ENCODE results near the gene NACC2.

The NACC2 gene

DNA sequence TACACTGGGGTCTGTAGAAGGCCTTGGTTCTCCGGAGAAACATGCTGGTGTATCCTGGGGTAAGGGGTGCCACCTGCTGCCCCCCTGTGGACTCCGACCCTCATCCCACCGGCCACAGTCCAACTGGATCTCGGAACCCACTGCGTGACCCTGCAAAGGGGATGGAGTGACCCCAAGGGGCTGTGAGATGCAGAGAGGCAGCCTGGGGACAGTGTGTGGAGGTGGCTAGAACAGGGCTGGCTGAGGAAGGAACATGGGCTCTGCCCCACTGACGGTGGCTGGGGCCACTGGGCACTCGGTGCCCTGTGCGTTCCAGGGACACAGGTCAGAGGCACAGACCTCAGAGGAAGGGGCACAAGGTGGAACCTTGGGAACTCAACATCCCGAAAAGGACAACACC lies 2.3 kb downstream of the NACC2 start:
- no peak for DNase-seq (ENCODE audit: low read depth)

DNA sequence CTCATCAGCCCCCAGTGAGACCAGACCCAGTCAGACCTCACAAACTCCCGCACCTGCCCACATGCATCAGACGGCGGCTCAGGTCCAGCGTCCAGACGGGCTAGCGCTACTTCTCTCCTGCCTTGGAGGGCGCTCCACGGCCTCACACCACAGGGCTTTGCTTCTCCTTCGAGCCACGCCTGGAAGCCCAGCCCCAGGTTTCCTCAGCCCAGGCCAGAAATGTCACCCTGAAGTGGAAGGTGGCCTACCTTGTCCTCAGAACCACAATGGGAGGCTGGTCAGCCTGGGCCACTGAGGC lies 2.8 kb downstream of the NACC2 start:
- DNase-seq (ENCODE audit: low read depth) = no peak

DNA sequence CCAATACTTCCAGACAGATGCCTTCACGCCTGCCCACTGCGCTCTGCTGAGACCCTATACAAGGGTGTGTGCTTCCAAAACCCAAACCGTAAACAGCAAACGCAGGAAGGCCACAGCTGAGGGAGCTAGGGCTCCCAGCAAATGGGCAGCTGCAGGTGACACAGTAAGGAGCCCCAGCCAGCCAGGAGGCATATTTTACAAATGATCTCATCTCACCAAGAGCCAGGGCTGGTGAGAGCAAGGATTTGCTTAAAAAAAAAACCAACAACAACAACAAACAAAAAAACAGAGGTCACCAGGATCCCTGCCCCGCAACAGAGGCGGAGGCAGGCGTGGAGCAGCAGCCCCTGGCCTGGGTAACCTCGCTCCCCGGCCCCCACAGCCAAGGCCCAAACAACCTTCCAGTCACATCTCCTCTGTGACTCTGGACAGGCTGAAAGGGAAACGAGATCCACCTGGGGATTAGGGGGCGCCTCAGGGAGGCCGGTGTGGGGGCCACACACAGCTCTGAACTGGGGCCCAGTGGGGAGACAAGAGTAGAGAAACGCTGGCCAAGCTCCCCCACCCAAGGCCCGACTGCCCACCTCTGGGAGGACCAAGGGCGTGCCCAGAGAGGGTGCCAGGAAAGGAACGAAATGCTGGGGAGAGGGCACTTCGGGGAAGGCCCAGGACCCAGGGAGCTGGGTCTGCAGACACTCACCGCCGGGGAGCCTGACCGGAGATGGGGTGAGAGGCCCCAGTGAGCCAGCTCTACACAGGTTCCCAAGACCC lies 3.3 kb downstream of the NACC2 start:
- no peak for DNase-seq (ENCODE audit: low read depth)

DNA sequence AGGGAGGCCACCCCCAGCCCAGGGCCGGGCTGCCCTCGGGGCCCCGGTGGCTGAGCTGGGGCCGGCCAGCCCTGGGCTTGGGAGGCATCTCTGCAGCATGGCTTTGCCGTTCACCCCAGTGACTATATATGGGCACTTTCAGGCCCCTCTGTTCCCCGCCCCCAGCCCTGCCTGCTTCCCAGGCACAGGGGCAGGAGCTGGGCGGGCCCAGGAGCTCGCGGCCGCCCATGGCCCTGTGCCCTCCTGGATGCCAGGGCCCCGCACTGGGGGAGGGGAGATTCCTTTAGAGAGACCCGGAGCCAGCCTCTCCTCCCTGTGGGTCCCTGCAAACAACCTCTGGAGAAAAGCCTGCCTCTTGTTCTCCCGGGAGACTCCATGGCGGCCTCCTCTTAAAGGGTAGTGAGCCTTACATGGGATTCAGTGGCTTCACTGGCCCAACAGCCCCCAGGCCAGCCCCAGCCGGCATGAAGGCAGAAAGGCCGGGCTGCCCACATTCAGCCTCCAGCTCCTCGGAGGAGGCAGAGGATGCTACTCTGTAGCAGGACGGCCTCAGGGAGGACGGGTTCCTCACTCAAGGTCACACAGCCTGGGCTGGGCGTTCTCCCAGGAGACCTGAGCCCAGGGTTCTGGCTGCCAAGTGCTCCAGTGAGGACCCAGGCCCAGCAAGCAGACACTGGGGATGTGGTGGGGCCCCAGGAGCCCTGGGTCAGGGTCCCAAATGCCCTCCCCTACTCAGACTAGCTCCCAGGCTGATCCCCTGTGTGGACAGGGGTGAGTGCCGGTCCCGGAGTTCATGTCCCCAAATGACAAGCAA lies 4.1 kb downstream of the NACC2 start:
- no peak for DNase-seq (ENCODE audit: low read depth)

DNA sequence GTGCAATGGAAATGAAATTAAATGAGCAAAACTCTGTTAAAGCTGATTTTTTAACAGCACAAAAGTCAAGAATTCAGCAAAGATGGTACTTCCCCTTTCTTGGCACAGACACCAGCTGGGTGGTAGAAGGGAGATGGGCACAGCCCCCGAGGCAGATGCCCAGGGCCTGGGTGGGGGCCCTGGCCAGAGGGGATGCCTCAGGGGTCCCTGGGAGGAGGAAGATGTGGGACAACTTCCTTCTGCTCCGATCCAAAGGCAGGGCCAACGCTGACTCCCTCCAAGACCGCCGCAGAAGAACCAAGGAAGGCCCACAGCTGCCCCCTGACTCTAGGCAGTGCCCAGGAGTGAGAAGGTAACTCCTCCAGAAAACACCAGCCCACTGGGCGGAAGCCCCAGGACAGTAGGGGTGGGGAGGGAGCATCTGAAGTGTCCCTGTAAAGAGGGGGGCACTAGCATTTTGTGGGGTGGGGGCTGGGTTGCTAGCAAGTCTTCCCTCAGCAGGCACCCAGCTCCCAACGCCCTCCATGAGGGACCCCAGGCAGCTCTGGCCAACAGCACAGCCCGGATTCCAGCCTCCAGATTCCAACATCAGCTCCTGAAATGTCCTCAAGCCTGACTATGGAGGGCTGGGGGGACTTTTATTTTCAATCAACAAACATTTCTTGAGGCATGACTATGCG lies 4.9 kb downstream of the NACC2 start:
- DNase-seq (ENCODE audit: low read depth) = no peak

DNA sequence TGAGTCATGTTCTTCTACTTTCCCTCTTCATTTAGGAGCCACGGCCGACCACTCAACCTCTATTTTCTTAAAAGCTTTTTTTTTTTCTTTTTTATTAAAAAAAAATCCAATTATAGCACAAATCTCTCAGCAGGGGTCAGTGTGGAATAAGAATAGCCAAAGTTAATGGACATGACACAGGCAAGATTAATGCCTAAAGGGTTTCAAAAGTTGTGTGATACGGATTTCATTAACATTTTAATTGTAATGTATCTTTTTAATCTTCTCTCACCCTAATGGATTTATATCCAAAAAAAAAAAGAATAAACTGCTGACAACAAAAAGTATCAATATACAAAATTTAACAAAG lies 5.4 kb downstream of the NACC2 start:
- DNase-seq (ENCODE audit: low read depth) = no peak

DNA sequence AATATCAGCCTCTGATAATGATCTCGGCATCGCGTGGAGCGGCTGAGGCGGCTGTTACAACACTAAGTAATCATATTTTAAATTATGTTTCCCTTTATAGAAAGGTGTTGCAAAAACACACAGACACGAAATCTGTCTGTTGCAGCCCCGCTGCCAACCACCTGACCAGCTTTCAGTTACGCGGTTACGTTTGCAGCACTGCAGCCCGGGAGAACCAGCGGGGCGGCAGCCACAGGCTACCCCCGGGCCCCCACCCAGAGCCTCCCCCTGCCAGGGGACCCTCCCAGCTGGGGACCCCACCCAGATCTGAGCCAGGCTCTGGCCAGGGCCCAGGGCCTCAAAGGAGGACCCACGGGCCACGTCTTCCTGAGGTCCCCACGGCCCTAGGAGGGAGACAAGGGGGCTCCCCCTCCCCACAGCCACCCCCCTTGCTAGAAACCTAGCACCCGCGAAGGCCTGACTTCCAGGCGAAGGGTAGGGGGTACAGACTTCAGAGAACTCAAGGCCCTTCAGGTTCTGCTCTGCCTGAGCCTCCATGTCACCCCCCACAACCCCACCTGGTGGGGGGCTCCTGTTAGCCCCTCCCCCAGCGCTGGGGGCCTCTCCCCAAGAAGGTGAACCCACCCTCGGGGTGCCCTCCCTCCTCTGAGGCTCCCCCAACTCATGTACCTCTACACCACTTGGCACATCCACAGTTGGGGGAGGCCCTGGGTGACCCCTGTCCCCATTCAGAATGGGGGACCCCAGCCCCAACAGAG lies 6.0 kb downstream of the NACC2 start:
- DNase-seq (ENCODE audit: low read depth) = no peak

DNA sequence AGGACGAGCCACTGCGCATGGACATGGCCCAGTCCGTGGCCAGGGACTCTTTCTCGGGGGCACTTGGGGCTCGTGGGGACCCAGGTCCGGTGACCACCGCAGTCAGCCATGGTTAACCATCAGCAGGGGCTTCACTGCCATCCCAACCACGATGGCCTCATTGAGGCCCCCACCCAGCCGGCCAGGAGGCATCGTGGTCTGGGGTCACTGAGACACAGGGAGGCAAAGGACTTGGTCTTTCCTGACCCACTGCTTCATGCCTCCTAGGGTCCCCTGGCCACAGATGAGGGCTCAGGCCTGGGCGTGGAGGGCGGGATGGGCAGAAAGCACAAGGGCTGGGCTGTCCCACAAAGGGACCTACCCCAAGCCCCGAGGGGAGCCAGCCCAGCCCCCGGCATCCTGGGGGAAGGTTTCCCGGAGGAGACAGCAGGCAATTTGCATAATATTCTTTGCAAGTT lies 6.6 kb downstream of the NACC2 start:
- DNase-seq (ENCODE audit: low read depth) = no peak

DNA sequence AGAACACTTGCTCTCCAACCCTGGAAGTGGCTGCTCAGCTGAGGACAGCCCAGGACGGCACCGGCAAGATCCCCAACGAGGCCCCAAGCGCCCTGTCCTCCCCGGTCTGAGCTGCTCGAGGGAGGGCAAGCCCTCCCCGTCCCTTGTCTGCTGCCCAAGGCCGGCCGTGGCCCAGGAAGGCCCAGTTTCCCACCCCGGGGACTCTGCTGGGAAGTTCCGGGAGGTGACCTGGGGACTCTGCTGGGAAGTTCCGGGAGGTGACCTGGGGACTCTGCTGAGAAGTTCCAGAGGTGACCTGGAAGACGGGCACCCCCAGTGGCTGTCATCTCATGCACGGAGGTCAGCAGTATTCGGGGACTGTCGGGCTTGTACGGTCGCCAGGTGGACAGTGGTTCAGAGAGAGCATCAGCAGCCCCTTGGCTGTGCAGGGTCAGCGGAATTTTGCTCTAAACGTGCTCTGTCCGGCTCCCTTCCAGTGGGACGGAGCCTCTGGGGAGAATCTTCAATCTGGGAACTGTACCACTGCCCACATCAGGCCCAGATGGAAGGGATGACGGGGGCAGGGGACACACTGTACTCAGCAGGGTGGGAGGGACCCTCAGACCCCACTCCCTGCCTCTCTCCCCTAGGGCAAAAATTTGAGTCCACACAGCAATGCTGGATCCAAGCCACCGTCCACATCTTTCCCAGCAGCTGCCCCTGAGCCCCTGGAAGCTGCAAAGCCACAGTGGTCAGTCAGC lies 7.2 kb downstream of the NACC2 start:
- DNase-seq (ENCODE audit: low read depth) = no peak

DNA sequence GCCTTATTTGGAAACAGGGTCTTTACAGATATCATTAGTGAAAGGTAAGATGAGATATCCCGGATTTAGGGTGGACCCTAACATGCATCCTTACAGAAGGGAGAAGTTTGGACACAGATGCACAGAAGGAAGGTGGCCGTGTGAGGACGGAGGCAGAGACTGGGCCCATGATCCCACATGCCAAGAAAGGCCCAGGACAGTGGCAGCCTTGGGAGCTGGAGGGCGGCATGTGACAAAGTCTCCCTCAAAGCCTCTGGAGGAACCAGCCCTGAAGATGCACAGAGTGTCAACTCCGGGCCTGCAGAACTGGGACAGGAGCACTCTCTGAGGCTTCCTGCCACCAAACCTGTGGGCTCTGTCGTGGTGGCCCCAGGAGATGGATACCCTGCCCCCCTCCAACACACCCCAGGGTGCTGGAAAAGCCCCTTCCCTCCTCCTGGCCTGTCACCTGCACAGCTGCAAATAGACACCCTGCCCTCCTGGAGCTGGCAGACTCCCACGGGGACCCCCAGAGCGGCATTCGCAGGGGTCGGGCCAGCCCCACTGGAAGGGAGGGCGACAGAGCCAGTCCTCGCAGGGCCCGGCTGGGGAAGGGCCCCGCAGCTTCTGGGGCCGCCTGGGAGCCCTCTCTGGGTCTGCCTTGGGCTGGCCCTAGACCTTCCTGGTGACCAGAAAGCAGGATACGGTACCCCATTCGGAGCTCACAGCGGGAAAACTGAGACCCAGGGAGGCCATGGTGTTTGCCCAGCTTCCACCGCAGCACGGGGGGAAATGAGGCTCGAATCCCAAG lies 7.9 kb downstream of the NACC2 start:
- no peak for DNase-seq (ENCODE audit: low read depth)

DNA sequence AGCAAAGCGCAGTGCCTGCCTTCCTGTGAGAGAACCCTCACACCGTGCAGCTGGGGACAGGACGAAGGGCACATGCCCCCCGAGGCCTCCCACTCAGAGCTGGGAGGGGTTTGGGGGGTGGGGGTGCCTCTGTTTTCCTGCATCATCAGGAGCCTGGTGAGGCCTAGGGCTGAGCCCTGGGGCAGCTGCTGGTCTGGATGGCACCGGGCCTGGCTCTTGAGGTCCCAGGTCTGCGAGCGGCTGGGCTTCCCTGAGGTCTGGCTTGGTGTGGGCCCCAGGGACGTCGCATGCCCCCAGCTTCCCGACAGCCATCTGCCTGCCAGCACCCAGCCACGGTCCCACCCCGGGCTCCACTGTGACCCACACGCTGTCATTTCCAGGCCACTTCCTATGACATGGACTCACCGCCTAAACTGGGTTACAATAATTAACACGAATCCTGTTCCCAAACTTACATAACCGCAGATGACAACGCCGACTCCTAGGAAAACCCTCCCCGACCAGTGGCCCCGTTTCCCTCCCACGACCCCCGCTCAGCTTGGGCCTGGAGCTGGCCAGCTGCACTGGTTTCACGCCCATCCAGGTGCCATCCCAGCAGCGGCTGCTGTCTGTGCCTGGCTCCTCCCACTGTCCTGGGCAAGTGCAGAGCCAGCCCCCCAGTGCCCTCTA lies 8.7 kb downstream of the NACC2 start:
- DNase-seq (ENCODE audit: low read depth) = no peak

DNA sequence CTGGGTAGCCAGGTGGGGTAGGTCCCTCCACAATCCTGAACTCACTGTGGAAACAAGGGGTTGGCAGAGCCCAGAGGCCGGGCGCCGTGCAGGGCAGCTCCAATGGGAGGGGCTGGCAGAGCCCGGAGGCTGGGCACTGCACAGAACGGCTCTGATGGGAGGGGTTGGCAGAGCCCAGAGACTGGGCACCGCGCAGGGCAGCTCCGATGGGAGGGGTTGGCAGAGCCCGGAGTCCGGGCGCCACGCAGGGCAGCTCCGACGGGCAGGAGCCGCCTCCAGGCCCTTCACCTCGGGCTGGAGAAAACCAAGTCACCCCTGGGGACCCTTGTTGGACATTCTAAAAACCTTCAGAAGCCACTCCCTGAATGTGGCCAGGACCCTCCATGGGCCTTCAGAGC lies 9.3 kb downstream of the NACC2 start:
- DNase-seq (ENCODE audit: low read depth) = no peak

DNA sequence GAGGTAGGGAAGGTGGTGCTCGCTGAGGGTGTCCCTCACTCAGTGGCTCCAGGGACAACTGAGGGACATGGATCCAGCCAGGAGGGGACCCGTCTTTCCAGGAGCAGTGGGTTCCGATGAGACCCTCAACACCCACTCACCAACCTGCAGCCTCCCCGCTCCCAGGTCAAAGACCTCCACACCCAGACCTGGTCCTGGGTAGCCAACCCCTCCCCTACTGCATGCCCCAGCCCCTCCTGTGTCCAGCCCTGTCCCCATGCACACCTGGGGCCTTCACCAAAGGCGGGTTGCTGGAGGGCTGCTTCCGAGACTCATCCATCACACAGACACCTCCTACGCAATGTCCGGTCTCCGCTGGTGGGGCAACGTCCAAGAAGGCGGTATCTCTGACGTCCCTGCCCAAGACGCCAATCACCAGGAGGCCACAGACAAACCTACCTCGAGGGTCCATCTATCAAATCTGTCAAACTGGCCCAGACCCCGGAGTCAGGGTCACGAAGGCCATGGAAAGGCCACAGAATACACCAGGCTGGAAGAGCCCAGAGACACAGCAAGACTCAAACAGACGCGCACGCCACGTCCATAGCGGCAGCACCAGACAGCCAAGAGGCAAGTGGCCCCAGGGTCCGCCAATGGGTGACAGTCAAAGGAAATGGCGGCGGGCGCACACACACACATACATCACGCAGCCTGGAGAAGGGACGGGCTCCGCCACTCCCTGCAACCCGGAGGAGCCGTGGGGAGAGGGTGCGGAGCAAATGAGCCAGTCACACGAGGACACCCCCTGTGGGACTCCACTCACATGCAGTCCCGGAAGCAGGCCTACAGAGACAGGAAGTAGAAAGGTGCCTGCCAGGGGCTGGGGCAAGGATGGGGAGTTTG lies 10.8 kb downstream of the NACC2 start:
- no peak for DNase-seq (ENCODE audit: low read depth)

DNA sequence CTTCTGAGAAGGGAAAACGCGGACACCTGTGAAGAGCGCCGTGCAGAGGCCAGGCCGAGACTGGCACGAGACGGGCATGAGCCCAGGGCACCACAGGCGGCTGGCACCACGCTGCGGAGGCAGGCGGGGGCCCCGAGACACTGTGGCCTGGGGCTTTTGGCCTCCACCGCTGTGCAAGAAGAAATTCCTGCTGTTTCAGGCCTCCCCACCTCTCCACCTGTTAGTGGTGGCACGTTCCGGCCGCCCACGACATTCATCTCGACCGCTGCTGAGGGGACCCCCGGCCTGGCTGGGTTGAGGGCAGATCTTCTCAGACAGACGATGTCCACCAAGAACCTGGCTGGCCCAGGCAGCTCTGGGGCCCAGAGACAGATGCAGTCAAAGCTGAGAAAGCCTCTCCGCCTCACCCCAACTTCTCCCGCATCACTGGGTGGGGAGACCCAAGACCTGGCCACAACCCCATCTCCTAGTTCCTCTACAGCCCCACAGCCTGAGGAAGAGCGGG lies 11.5 kb downstream of the NACC2 start:
- DNase-seq (ENCODE audit: low read depth) = no peak

DNA sequence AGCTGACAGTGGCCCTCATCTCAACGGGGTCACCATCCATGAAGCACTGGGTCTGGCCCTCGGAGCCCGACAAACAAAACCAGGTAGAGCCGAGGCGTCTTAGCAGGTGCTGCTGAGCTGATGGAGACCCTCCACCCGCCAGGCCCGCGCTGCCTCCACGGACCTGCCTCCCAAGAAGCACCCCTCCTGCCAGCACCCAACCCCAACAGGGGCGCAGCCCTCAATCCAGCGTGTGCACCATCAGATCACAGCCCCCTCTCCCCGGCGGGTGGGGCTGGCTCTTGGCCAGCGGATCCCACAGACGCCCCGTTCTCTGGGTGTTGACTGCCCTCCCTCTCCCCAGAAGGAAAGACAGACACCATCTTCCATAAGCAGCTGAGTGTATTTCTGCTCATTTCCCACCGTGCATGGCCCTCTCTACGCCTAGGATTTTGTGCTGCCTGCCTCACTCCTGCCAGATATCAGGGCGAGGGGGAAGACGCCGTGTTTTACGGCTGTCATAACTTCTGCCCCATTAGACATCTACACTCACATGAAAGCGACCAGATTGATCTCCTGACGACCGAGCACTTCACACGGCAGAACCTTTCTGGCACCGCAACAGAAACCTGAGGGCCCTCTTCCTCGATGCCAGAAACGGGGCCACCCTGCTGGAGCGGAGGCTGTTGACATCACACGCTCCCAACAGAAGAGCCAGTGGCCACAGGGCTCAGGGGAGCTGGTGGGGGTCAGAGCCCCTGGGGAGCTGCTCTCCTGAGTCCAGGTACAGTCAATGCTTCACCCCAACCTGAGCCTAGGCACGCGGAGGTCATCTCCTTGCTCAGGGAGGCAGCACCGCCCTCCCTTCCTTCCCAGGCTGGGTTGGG lies 12.4 kb downstream of the NACC2 start:
- no peak for DNase-seq (ENCODE audit: low read depth)

DNA sequence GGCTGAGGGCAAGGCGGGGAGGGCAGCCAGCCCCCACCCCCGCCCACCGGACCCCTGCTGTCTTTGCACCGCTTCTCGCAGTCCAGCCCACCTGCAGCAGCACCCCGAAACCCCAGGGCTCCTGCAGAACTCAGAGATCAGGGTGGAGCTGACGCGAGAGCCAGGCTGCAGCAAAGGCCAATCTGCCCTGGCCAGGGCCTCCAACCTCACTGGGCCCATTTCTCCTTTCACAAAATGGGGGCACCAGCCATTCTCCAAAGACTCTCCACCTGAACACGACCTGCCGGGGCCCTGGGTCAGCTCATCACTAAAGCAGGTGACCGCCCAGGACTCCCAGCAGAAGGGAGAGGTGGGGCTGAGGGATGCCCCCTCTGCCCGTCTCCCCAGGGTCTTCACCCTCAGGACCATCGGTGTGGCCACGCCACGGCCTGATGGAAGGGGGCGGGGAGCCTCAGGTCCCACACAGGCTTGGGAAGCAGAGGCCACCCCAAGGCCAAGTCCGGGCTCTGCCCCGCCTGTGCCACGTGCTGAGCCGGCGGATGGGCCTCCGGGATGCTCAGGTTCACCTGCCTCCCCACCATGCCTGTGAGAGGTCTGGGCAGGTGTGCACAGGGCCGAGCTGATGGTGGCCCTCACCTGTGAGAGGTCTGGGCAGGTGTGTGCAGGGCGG lies 13.1 kb downstream of the NACC2 start:
- no peak for DNase-seq (ENCODE audit: low read depth)

DNA sequence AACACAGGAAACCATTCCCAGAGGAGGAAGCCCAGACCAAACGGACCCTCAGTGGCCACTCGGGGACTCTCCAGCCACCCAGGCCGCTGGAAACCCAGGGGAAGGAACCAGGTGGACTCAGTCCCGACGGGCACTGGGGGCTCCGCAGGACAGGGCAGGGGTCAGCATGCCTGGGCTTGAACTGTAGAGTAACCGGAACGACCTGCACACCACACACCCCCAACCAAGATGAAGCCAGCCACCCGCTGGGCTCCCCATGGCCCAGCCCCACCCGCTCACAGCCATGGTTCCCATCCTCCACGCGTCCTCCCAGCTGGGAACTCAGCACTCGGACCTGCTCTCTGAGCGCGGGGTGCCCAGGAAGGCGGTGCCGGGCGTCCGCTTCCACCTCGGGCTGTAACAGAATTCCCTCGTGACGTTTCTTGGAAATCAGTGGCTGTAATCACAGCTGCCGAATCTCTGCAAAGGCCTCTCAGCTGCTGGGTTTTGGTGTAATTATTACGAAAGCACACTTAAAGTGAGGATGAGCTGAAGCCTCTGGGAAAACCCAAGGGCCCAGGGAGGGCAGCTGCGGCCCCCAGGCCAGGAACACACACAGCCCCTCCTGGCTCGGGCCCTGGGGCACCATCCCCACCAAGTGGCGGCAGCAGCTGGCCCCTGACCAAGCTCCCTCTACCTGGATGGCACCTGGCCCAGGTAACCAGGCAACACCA lies 13.8 kb downstream of the NACC2 start:
- no peak for DNase-seq (ENCODE audit: low read depth)

Measured in CMK (cell line).